ENCODE results near the gene FGF7. TPM values are rescaled to one million over a fixed set of nuclear protein-coding genes. Genes with fewer than 3 reads are reported as not detected.

Gene FGF7
- total and polyA plus RNA-seq, 2 experiments from 2014 or later = 0.03 to 0.08 TPM

GRCh38 chr15:49418811-49419210, 4.2 kb upstream of the FGF7 start (continued):
- no peak for TF ChIP-seq REST (IDR thresholded peaks at IDR 0.05; ENCODE audit: unreplicated experiment)

GRCh38 chr15:49421991-49422390, 1.1 kb upstream of the FGF7 start:
- H4K20me1 ChIP-seq (replicated peaks; ENCODE audit: insufficient read depth) = no peaks in the 10 kb centered on the region
- no peaks in the 10 kb centered on the region for H3K79me2 ChIP-seq (replicated peaks; ENCODE audit: insufficient read depth)
- no peaks in the 10 kb centered on the region for H3K9me3 Mint-ChIP-seq
- H3K4me1 Mint-ChIP-seq = peaks cover 5% of the 10 kb centered on the region; the same call in 2 of the 3 replicates
- no peak overlapping the region for H3K4me3 Mint-ChIP-seq
- H3K27me3 Mint-ChIP-seq (ENCODE audit: insufficient read depth, low read depth, poor library complexity) = no peaks in the 10 kb centered on the region
- H3K4me1 ChIP-seq (ENCODE audit: insufficient read depth) = peaks cover 19% of the 10 kb centered on the region
- no peaks in the 10 kb centered on the region for H3F3A ChIP-seq (replicated peaks; ENCODE audit: low read depth)
- peak; percentile 75 for DNase-seq (ENCODE audit: low spot score)
- no peak overlapping the region for H3K4me2 ChIP-seq
- no peak overlapping the region for H3K27ac ChIP-seq (ENCODE audit: low read depth)
- H3K27ac Mint-ChIP-seq = peak overlapping the region; percentile 18; the same call in 1 of the 2 replicates
- H3K9me2 ChIP-seq (ENCODE audit: insufficient read depth) = no peaks in the 10 kb centered on the region
- H3K36me3 Mint-ChIP-seq (ENCODE audit: low read depth) = no peaks in the 10 kb centered on the region
- peak; percentile 75 for ATAC-seq
- TF ChIP-seq JUNB (IDR thresholded peaks at IDR 0.05; ENCODE audit: unreplicated experiment) (no peak), ETS1 (IDR thresholded peaks at IDR 0.05) (no peak), CREB1 (CRISPR knock-in tag; IDR thresholded peaks at IDR 0.05; ENCODE audit: low read depth) (no peak), POLR2AphosphoS5 (IDR thresholded peaks at IDR 0.05; ENCODE audit: low read depth) (no peak), STAT1 (IDR thresholded peaks at IDR 0.05; ENCODE audit: unreplicated experiment) (no peak), CTCF (conservative IDR thresholded peaks at IDR 0.05; ENCODE audit: low read depth in 2 of 2) (peak; percentile 70 to 83), ZNF462 (CRISPR knock-in tag; IDR thresholded peaks at IDR 0.05) (no peak)
- H3K36me3 ChIP-seq (ENCODE audit: insufficient read depth) = no peaks in the 10 kb centered on the region
- H2AFZ ChIP-seq = no peak overlapping the region
- H3K4me3 ChIP-seq = no peak overlapping the region
- no peaks in the 10 kb centered on the region for H3K27me3 ChIP-seq (ENCODE audit: insufficient read depth)
